Fibroblast of villous mesenchyme (primary cell): Measurements from ENCODE around the gene TAF1D. TPM values are rescaled to one million over a fixed set of nuclear protein-coding genes. Genes with fewer than 3 reads are reported as not detected.

Experiments
- DNase-seq: peaks from one replicate; pipeline ENCODE4 v3.0.0-alpha.2; 2010; ENCODE audit warnings: low read depth
- H3K4me3 ChIP-seq: 2 replicates; pipeline ENCODE4 v1.5.1; 2011; ENCODE audit warnings: low read depth, mild to moderate bottlenecking, low read length
- small RNA-seq: library from RNA; depleted of rRNA; stranded (forward); fragments of <200 nt; gene quantifications from one replicate; pipeline ENCODE3, GENCODE V24; 2012
- total RNA-seq: library from RNA; depleted of rRNA; stranded (reverse); fragments of >200 nt; gene quantifications from 2 replicates; pipeline ENCODE4 v1.2.3, GENCODE V29; 2012
- TF ChIP-seq, protein P1 (sequence below): IDR thresholded peaks from 2 replicates; pipeline ENCODE4 v1.5.1; 2012; ENCODE audit warnings: low read depth, mild to moderate bottlenecking, low read length; ENCODE audit not compliant: insufficient read depth

The TAF1D gene
- total RNA-seq, 1 donor = 181 TPM

DNA sequence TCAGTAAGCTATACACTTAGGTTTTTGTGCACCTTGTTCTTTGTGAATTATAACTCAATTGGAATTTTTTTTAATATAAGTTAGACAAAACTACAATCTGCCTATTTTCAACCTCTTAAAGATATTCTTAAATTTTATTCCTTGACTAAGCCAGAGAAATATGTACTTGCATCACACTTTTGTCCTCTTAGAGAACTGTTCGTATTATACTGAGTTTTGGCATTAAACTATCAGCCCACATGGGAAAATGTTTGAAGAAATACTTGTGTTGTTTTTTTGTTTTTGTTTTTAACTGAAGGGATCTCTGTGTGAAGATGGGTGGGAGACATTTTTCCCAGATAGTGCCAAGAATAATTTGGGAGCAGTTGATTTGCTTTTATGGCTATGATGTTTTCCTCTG lies 54.5 kb downstream of the TAF1D start:
- H3K4me3 ChIP-seq = no peak overlapping the region
- TF ChIP-seq, protein P1, sequence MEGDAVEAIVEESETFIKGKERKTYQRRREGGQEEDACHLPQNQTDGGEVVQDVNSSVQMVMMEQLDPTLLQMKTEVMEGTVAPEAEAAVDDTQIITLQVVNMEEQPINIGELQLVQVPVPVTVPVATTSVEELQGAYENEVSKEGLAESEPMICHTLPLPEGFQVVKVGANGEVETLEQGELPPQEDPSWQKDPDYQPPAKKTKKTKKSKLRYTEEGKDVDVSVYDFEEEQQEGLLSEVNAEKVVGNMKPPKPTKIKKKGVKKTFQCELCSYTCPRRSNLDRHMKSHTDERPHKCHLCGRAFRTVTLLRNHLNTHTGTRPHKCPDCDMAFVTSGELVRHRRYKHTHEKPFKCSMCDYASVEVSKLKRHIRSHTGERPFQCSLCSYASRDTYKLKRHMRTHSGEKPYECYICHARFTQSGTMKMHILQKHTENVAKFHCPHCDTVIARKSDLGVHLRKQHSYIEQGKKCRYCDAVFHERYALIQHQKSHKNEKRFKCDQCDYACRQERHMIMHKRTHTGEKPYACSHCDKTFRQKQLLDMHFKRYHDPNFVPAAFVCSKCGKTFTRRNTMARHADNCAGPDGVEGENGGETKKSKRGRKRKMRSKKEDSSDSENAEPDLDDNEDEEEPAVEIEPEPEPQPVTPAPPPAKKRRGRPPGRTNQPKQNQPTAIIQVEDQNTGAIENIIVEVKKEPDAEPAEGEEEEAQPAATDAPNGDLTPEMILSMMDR = no peak
- peak; percentile 63 for DNase-seq

DNA sequence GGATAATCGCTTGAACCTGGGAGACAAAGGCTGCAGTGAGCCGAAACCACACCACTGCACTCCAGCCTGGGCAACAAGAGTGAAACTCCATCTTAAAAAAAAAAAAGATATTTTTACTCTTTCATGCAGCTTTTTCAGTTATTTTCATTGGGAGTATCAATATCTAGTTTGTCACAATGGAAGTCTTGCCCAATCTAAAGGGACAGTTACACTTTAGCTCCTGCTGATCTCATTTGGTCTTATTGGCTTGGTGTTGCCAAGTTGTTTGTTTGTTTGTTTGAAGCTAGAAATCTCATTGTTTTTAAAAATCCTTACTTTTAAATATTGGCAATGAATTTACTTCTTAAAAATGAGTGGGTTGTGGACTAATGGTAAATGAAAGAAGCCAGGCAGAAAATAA lies 55.1 kb downstream of the TAF1D start:
- TF ChIP-seq, protein P1 = no peak
- H3K4me3 ChIP-seq = no peak overlapping the region

More for the DNA sequence above, 55.1 kb downstream of the TAF1D start:
- no peak for DNase-seq

Small RNAs within 50 kb of the gene (small RNA-seq; reads per million reads assigned to genes)
- gene RF00019 = not detected
- 22.3 reads per million, percentile 94 among the genes with 10 or more reads in this experiment for gene RF00493
- gene SCARNA9 = not detected
- not detected for gene SNORA1
- gene SNORA18 = not detected
- not detected for gene SNORA25
- not detected for gene SNORA32
- not detected for gene SNORA40
- gene SNORA8 = not detected
- not detected for gene SNORD5
- gene SNORD6 = 3,194 reads per million, percentile 99 among the genes with 10 or more reads in this experiment

Other genes starting within 250 kb of the TAF1D start
- 8.4 and 9.1 TPM in 2 replicates for gene SMCO4, start 198.1 kb downstream of the TAF1D start, total RNA-seq
- gene CEP295, start 79.8 kb downstream of the TAF1D start, total RNA-seq = 18.4 and 32.8 TPM in 2 replicates
- 10.0 and 13.8 TPM in 2 replicates for gene C11orf54, start 177 bp upstream of the TAF1D start, total RNA-seq
- gene MED17, start 42.8 kb upstream of the TAF1D start, total RNA-seq = 26.4 and 39.3 TPM in 2 replicates
- 0.86 and 0.97 TPM in 2 replicates for gene VSTM5, start 109.1 kb upstream of the TAF1D start, total RNA-seq